BLaER1 treated with 17β-estradiol and CSF1 and Interleukin-3, amounts not matched to agents 10 nM and 100 nM (cell line): ENCODE results near the gene NEB.

Experiments
- H3K27ac ChIP-seq, 11 experiments: shearing (Covaris generic); formaldehyde crosslinking; 2 replicates each; pipeline ENCODE4 v1.8.1; 2022
- H3K27me3 ChIP-seq, 11 experiments: shearing (Covaris generic); formaldehyde crosslinking; 2 replicates each; pipeline ENCODE4 v1.8.1; 2022
- H3K36me3 ChIP-seq, 11 experiments: shearing (Covaris generic); formaldehyde crosslinking; 2 replicates each; pipeline ENCODE4 v1.8.1; 2022
- H3K4me1 ChIP-seq, 10 experiments: shearing (Covaris generic); formaldehyde crosslinking; 2 replicates each; pipeline ENCODE4 v1.8.1; 2022
- H3K4me2 ChIP-seq, 11 experiments: shearing (Covaris generic); formaldehyde crosslinking; 2 replicates each; pipeline ENCODE4 v1.8.1; 2022
- H3K4me3 ChIP-seq, 10 experiments: shearing (Covaris generic); formaldehyde crosslinking; 2 replicates each; pipeline ENCODE4 v1.8.1; 2022
- H3K9ac ChIP-seq, 11 experiments: shearing (Covaris generic); formaldehyde crosslinking; 2 replicates each; pipeline ENCODE4 v1.8.1; 2022
- H3K9me3 ChIP-seq, 11 experiments: shearing (Covaris generic); formaldehyde crosslinking; replicated peaks in 1 of 11; 2 replicates each; pipeline ENCODE4 v1.8.1; 2022
- H4K20me1 ChIP-seq, 11 experiments: shearing (Covaris generic); formaldehyde crosslinking; 2 replicates each; pipeline ENCODE4 v1.8.1; 2022
- Cebpa-rat ChIP-seq, 11 experiments: shearing (Covaris generic); IDR thresholded peaks; 2 replicates each; pipeline ENCODE4 v1.8.1; 2022

NEB gene

DNA sequence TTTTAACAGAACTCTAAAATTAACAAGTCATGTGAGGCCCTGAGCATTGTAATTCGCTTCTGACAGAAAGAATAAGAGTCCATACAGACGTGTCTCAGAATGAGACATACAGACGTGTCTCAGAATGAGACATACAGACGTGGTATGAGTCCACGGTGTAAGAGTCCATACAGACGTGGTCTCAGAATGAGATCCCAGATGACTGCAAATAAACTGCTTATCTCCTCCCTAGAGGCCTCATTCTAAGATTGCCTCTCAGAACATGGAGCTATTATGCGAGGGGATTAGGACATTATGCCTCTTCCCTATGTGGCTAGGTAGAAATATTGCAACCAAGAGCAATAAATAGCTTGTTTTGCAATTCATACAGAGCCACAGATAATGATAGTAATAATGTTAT lies 63.9 kb downstream of the NEB start:
- no peaks in the 10 kb centered on the region for H3K4me1 ChIP-seq
- no peak overlapping the region for H3K4me2 ChIP-seq
- H3K27ac ChIP-seq, result no peak overlapping the region
- no peaks in the 10 kb centered on the region for H3K27me3 ChIP-seq
- H3K36me3 ChIP-seq, result no peaks in the 10 kb centered on the region
- H3K9ac ChIP-seq, result no peak overlapping the region
- no peak for TF ChIP-seq Cebpa-rat (IDR thresholded peaks at IDR 0.05)
- no peak overlapping the region for H3K4me3 ChIP-seq
- H3K9me3 ChIP-seq, result no peaks in the 10 kb centered on the region
- no peaks in the 10 kb centered on the region for H4K20me1 ChIP-seq

GRCh38 chr2:151669585-151670081 lies 64.6 kb downstream of the NEB start:
- no peak overlapping the region for H3K9ac ChIP-seq
- H3K4me3 ChIP-seq, result no peak overlapping the region

GRCh38 chr2:151668737-151669136 lies 65.5 kb downstream of the NEB start:
- Histone ChIP-seq H3K9ac (no peak overlapping the region), H3K36me3 (no peaks in the 10 kb centered on the region), H3K4me1 (no peaks in the 10 kb centered on the region; a peak in 1 of 20 replicates), H3K27me3 (no peaks in the 10 kb centered on the region), H3K27ac (no peak overlapping the region), H3K4me2 (no peak overlapping the region), H4K20me1 (no peaks in the 10 kb centered on the region), H3K4me3 (no peak overlapping the region), H3K9me3 (no peaks in the 10 kb centered on the region)
- TF ChIP-seq Cebpa-rat (IDR thresholded peaks at IDR 0.05), result no peak

More at GRCh38 chr2:151669585-151670081, 64.6 kb downstream of the NEB start:
- Histone ChIP-seq H3K4me1 (no peaks in the 10 kb centered on the region; a peak in 1 of 20 replicates), H3K27ac (no peak overlapping the region), H3K9me3 (no peaks in the 10 kb centered on the region), H3K4me2 (no peak overlapping the region), H3K36me3 (no peaks in the 10 kb centered on the region), H4K20me1 (no peaks in the 10 kb centered on the region), H3K27me3 (no peaks in the 10 kb centered on the region)
- TF ChIP-seq Cebpa-rat (IDR thresholded peaks at IDR 0.05), result no peak

DNA sequence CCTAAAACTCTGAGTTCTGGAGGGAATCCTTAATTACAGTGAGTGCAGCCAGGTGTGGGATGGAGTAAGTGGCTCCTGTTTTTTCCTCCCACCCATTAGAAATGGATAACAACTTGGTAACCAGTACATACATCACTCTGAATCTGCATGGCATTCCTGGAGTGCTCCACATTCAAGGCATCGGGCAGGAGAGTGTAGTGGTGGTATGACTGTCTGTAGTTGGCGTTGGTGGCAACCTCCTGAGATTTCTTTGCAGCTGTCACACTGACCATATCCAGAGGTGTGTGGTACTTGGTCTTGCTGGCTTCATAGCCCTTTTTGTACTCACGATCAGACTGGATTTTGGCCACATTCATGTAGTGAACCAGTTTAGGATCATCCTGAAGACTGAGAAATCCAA lies 68.3 kb downstream of the NEB start:
- H3K4me3 ChIP-seq, result no peak overlapping the region
- no peak overlapping the region for H3K9ac ChIP-seq
- H3K9me3 ChIP-seq, result no peaks in the 10 kb centered on the region
- no peaks in the 10 kb centered on the region for H3K36me3 ChIP-seq
- H3K27me3 ChIP-seq, result no peaks in the 10 kb centered on the region
- no peaks in the 10 kb centered on the region for H4K20me1 ChIP-seq
- no peak overlapping the region for H3K4me2 ChIP-seq
- TF ChIP-seq Cebpa-rat (IDR thresholded peaks at IDR 0.05), result no peak
- no peaks in the 10 kb centered on the region; a peak in 1 of 20 replicates for H3K4me1 ChIP-seq
- no peak overlapping the region for H3K27ac ChIP-seq

DNA sequence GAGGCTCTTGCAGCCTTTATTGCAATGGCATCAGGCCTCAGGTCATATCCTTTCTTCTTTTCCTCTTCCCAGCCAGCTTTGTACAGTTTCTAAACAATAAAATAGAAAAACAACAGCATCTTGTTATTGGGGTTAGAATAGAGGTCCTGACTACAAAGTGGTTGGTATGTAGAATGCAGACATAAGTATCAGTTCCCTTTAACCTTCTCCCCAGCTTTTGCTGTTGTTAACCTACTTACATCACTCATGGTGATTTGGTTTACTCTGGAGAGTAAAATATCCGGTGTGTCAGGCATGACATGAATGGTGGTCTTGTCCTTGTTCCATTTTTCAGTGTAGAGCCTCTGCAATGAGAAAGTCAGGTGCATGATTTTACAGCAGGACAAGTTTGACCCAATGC lies 69.8 kb downstream of the NEB start:
- H3K27me3 ChIP-seq, result no peaks in the 10 kb centered on the region
- H4K20me1 ChIP-seq, result no peaks in the 10 kb centered on the region
- H3K27ac ChIP-seq, result no peak overlapping the region
- H3K4me1 ChIP-seq, result no peaks in the 10 kb centered on the region; a peak in 1 of 20 replicates
- no peak overlapping the region for H3K9ac ChIP-seq
- no peak for TF ChIP-seq Cebpa-rat (IDR thresholded peaks at IDR 0.05)
- H3K4me3 ChIP-seq, result no peak overlapping the region
- H3K9me3 ChIP-seq, result no peaks in the 10 kb centered on the region
- H3K4me2 ChIP-seq, result no peak overlapping the region
- H3K36me3 ChIP-seq, result no peaks in the 10 kb centered on the region

GRCh38 chr2:151661625-151662024 lies 72.7 kb downstream of the NEB start:
- H3K9ac ChIP-seq, result no peak overlapping the region
- no peak overlapping the region for H3K4me2 ChIP-seq
- no peaks in the 10 kb centered on the region for H3K9me3 ChIP-seq
- H4K20me1 ChIP-seq, result no peaks in the 10 kb centered on the region
- no peak overlapping the region for H3K4me3 ChIP-seq
- no peaks in the 10 kb centered on the region for H3K27me3 ChIP-seq
- no peaks in the 10 kb centered on the region; a peak in 1 of 20 replicates for H3K4me1 ChIP-seq
- no peak overlapping the region for H3K27ac ChIP-seq
- TF ChIP-seq Cebpa-rat (IDR thresholded peaks at IDR 0.05), result no peak
- H3K36me3 ChIP-seq, result no peaks in the 10 kb centered on the region

- no peaks in the 10 kb centered on the region for H4K20me1 ChIP-seq
- no peak overlapping the region for H3K9ac ChIP-seq
- H3K4me3 ChIP-seq, result no peak overlapping the region
- no peaks in the 10 kb centered on the region for H3K4me1 ChIP-seq
- no peaks in the 10 kb centered on the region for H3K27me3 ChIP-seq
- H3K4me2 ChIP-seq, result no peak overlapping the region
- no peaks in the 10 kb centered on the region for H3K9me3 ChIP-seq
- H3K36me3 ChIP-seq, result no peaks in the 10 kb centered on the region
- no peak for TF ChIP-seq Cebpa-rat (IDR thresholded peaks at IDR 0.05)
- no peak overlapping the region for H3K27ac ChIP-seq
These were observed 76.2 kb downstream of the NEB start for GRCh38 chr2:151658081-151658480.

- no peak overlapping the region for H3K9ac ChIP-seq
- H3K4me2 ChIP-seq, result no peak overlapping the region
- H3K27me3 ChIP-seq, result no peaks in the 10 kb centered on the region
- H3K27ac ChIP-seq, result no peak overlapping the region
- H3K4me1 ChIP-seq, result no peaks in the 10 kb centered on the region
- no peaks in the 10 kb centered on the region for H3K9me3 ChIP-seq
- H3K4me3 ChIP-seq, result no peak overlapping the region
- no peaks in the 10 kb centered on the region for H4K20me1 ChIP-seq
- no peak for TF ChIP-seq Cebpa-rat (IDR thresholded peaks at IDR 0.05)
- no peaks in the 10 kb centered on the region for H3K36me3 ChIP-seq
These were observed 76.6 kb downstream of the NEB start for GRCh38 chr2:151657667-151658076.

DNA sequence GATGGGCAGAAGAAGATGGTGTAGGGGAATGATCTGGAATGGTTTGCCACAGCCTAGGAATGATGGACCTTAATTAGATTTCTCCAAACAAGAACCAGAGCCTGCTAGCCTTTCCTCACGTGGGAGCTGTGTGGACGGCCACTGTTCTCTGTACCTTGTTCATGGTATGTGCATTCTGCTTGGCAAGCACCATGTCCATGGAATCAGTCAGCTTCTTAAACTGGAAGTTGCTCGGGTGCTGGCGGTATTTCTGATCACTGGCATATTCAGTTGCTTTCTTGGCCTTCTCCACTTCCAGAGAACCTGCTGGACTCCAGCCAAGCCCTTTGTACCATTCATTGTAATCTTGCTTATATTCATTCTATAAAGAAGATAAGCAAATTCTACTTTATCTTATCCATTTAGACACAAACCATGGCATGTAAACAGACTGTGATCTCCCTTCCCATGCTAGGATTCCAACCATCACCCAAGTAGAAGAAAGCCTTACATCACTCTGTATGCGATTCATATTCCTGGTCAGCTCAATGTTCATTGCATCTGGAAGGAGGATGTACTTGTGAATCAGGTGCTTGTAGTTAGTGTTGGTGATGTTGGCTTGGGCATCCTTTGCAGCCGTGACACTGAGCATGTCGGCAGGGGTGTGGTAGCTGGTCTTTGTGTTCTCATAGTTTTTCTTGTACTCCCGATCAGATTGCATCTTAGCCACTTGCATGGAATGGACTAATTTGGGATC lies 78.4 kb downstream of the NEB start:
- no peak for TF ChIP-seq Cebpa-rat (IDR thresholded peaks at IDR 0.05)
- H3K4me3 ChIP-seq, result no peak overlapping the region
- H3K4me2 ChIP-seq, result no peak overlapping the region
- H3K36me3 ChIP-seq, result no peaks in the 10 kb centered on the region
- no peaks in the 10 kb centered on the region for H3K9me3 ChIP-seq
- no peak overlapping the region for H3K27ac ChIP-seq
- no peaks in the 10 kb centered on the region for H4K20me1 ChIP-seq
- no peaks in the 10 kb centered on the region for H3K27me3 ChIP-seq
- no peak overlapping the region for H3K9ac ChIP-seq
- no peaks in the 10 kb centered on the region for H3K4me1 ChIP-seq

GRCh38 chr2:151654891-151655290 lies 79.4 kb downstream of the NEB start:
- Histone ChIP-seq H3K4me3 (no peak overlapping the region), H3K9ac (no peak overlapping the region), H3K9me3 (no peaks in the 10 kb centered on the region), H4K20me1 (no peaks in the 10 kb centered on the region), H3K27me3 (no peaks in the 10 kb centered on the region), H3K4me2 (no peak overlapping the region), H3K27ac (no peak overlapping the region), H3K4me1 (no peaks in the 10 kb centered on the region), H3K36me3 (no peaks in the 10 kb centered on the region)
- no peak for TF ChIP-seq Cebpa-rat (IDR thresholded peaks at IDR 0.05)
